Measurements from ENCODE around the gene HIPK2.
"Not testable (repeated sequence)": the region's sequence is repeated elsewhere in the genome, so short reads cannot be mapped to it uniquely, and the experiment has no call there.

HIPK2 gene

GRCh38 chr7:139560678-139561077 lies 217.1 kb downstream of the HIPK2 start:
- Histone ChIP-seq H3K4me1 (ENCODE audit: control insufficient read depth, insufficient read depth, low read length, poor library complexity, severe bottlenecking) (peaks cover under 1% of the 10 kb centered on the region), H3K27me3 (replicated peaks; ENCODE audit: control insufficient read depth, insufficient read depth, low read length, poor library complexity, severe bottlenecking) (no peaks in the 10 kb centered on the region), H3K9me3 (ENCODE audit: control insufficient read depth, low read length) (no peaks in the 10 kb centered on the region), H3K4me3 (ENCODE audit: insufficient read depth, low read depth, low read length, poor library complexity, severe bottlenecking) (no peak overlapping the region), H3K27ac (ENCODE audit: insufficient read depth, low read length, poor library complexity, severe bottlenecking) (no peak overlapping the region), H3K36me3 (ENCODE audit: control insufficient read depth, insufficient read depth, low read length) (no peaks in the 10 kb centered on the region)
- no peak for DNase-seq

GRCh38 chr7:139560199-139560598 lies 217.6 kb downstream of the HIPK2 start:
- no peaks in the 10 kb centered on the region for H3K4me1 ChIP-seq (ENCODE audit: control insufficient read depth, insufficient read depth, low read length, poor library complexity, severe bottlenecking)
- no peaks in the 10 kb centered on the region for H3K36me3 ChIP-seq (ENCODE audit: control insufficient read depth, insufficient read depth, low read length)
- no peak overlapping the region for H3K27ac ChIP-seq (ENCODE audit: insufficient read depth, low read length, poor library complexity, severe bottlenecking)
- H3K27me3 ChIP-seq (replicated peaks; ENCODE audit: control insufficient read depth, insufficient read depth, low read length, poor library complexity, severe bottlenecking), result no peaks in the 10 kb centered on the region
- no peak for DNase-seq
- no peaks in the 10 kb centered on the region for H3K9me3 ChIP-seq (ENCODE audit: control insufficient read depth, low read length)
- no peak overlapping the region for H3K4me3 ChIP-seq (ENCODE audit: insufficient read depth, low read depth, low read length, poor library complexity, severe bottlenecking)

GRCh38 chr7:139559364-139560105 lies 218.3 kb downstream of the HIPK2 start:
- no peak overlapping the region for H3K27ac ChIP-seq (ENCODE audit: insufficient read depth, low read length, poor library complexity, severe bottlenecking)
- H3K4me1 ChIP-seq (ENCODE audit: control insufficient read depth, insufficient read depth, low read length, poor library complexity, severe bottlenecking), result no peaks in the 10 kb centered on the region
- DNase-seq, result no peak
- H3K4me3 ChIP-seq (ENCODE audit: insufficient read depth, low read depth, low read length, poor library complexity, severe bottlenecking), result no peak overlapping the region
- H3K9me3 ChIP-seq (ENCODE audit: control insufficient read depth, low read length), result no peaks in the 10 kb centered on the region
- no peaks in the 10 kb centered on the region for H3K36me3 ChIP-seq (ENCODE audit: control insufficient read depth, insufficient read depth, low read length)
- H3K27me3 ChIP-seq (replicated peaks; ENCODE audit: control insufficient read depth, insufficient read depth, low read length, poor library complexity, severe bottlenecking), result no peaks in the 10 kb centered on the region

- Histone ChIP-seq H3K4me1 (ENCODE audit: control insufficient read depth, insufficient read depth, low read length, poor library complexity, severe bottlenecking) (no peaks in the 10 kb centered on the region), H3K27me3 (replicated peaks; ENCODE audit: control insufficient read depth, insufficient read depth, low read length, poor library complexity, severe bottlenecking) (no peaks in the 10 kb centered on the region), H3K4me3 (ENCODE audit: insufficient read depth, low read depth, low read length, poor library complexity, severe bottlenecking) (no peak overlapping the region), H3K27ac (ENCODE audit: insufficient read depth, low read length, poor library complexity, severe bottlenecking) (no peak overlapping the region), H3K9me3 (ENCODE audit: control insufficient read depth, low read length) (no peaks in the 10 kb centered on the region), H3K36me3 (ENCODE audit: control insufficient read depth, insufficient read depth, low read length) (no peaks in the 10 kb centered on the region)
- DNase-seq, result no peak
Measured at GRCh38 chr7:139557857-139558581, 219.8 kb downstream of the HIPK2 start.

GRCh38 chr7:139553991-139554700 lies 223.7 kb downstream of the HIPK2 start:
- H3K4me3 ChIP-seq (ENCODE audit: insufficient read depth, low read depth, low read length, poor library complexity, severe bottlenecking); H3K27me3 ChIP-seq (replicated peaks; ENCODE audit: control insufficient read depth, insufficient read depth, low read length, poor library complexity, severe bottlenecking); DNase-seq; H3K9me3 ChIP-seq (ENCODE audit: control insufficient read depth, low read length); H3K27ac ChIP-seq (ENCODE audit: insufficient read depth, low read length, poor library complexity, severe bottlenecking); H3K36me3 ChIP-seq (ENCODE audit: control insufficient read depth, insufficient read depth, low read length); H3K4me1 ChIP-seq (ENCODE audit: control insufficient read depth, insufficient read depth, low read length, poor library complexity, severe bottlenecking): not testable (repeated sequence)

- no peak overlapping the region for H3K4me3 ChIP-seq (ENCODE audit: insufficient read depth, low read depth, low read length, poor library complexity, severe bottlenecking)
- no peaks in the 10 kb centered on the region for H3K9me3 ChIP-seq (ENCODE audit: control insufficient read depth, low read length)
- H3K27ac ChIP-seq (ENCODE audit: insufficient read depth, low read length, poor library complexity, severe bottlenecking), result no peak overlapping the region
- no peaks in the 10 kb centered on the region for H3K27me3 ChIP-seq (replicated peaks; ENCODE audit: control insufficient read depth, insufficient read depth, low read length, poor library complexity, severe bottlenecking)
- no peaks in the 10 kb centered on the region for H3K36me3 ChIP-seq (ENCODE audit: control insufficient read depth, insufficient read depth, low read length)
- H3K4me1 ChIP-seq (ENCODE audit: control insufficient read depth, insufficient read depth, low read length, poor library complexity, severe bottlenecking), result no peaks in the 10 kb centered on the region
- DNase-seq, result no peak
Measured at GRCh38 chr7:139548302-139549028, 229.3 kb downstream of the HIPK2 start.

GRCh38 chr7:139544645-139545044 lies 233.2 kb downstream of the HIPK2 start:
- Histone ChIP-seq H3K27ac (ENCODE audit: insufficient read depth, low read length, poor library complexity, severe bottlenecking) (no peak overlapping the region), H3K4me3 (ENCODE audit: insufficient read depth, low read depth, low read length, poor library complexity, severe bottlenecking) (no peak overlapping the region), H3K36me3 (ENCODE audit: control insufficient read depth, insufficient read depth, low read length) (no peaks in the 10 kb centered on the region), H3K27me3 (replicated peaks; ENCODE audit: control insufficient read depth, insufficient read depth, low read length, poor library complexity, severe bottlenecking) (no peaks in the 10 kb centered on the region), H3K9me3 (ENCODE audit: control insufficient read depth, low read length) (no peaks in the 10 kb centered on the region), H3K4me1 (ENCODE audit: control insufficient read depth, insufficient read depth, low read length, poor library complexity, severe bottlenecking) (no peaks in the 10 kb centered on the region)
- no peak for DNase-seq

GRCh38 chr7:139543801-139544603 lies 233.8 kb downstream of the HIPK2 start:
- Histone ChIP-seq H3K4me1 (ENCODE audit: control insufficient read depth, insufficient read depth, low read length, poor library complexity, severe bottlenecking) (no peaks in the 10 kb centered on the region), H3K27ac (ENCODE audit: insufficient read depth, low read length, poor library complexity, severe bottlenecking) (no peak overlapping the region), H3K27me3 (replicated peaks; ENCODE audit: control insufficient read depth, insufficient read depth, low read length, poor library complexity, severe bottlenecking) (no peaks in the 10 kb centered on the region), H3K36me3 (ENCODE audit: control insufficient read depth, insufficient read depth, low read length) (no peaks in the 10 kb centered on the region), H3K9me3 (ENCODE audit: control insufficient read depth, low read length) (no peaks in the 10 kb centered on the region), H3K4me3 (ENCODE audit: insufficient read depth, low read depth, low read length, poor library complexity, severe bottlenecking) (no peak overlapping the region)
- no peak for DNase-seq
